LNCaP clone FGC (cell line): ENCODE data around the gene VGLL3.

ENCODE experiments used
- DNase-seq: peaks from one replicate; pipeline ENCODE4 v3.0.0-alpha.2; 2011; ENCODE audit warnings: low read depth
- H3K4me3 ChIP-seq: 2 replicates; pipeline ENCODE4 v1.5.1; 2011; ENCODE audit warnings: mild to moderate bottlenecking, low read depth, low read length, control low read depth
- CTCF ChIP-seq: IDR thresholded peaks from 2 replicates; pipeline ENCODE4 v1.5.1; 2012; ENCODE audit warnings: mild to moderate bottlenecking; ENCODE audit not compliant: control insufficient read depth, insufficient read depth; ENCODE audit errors: extremely low read depth

VGLL3 gene

GRCh38 chr3:86914670-86915069, 76.3 kb downstream of the VGLL3 start:
- TF ChIP-seq CTCF: no peak
- no peak for DNase-seq
- no peak overlapping the region for H3K4me3 ChIP-seq

- no peak for DNase-seq
- no peak overlapping the region for H3K4me3 ChIP-seq
- no peak for TF ChIP-seq CTCF
Measured at GRCh38 chr3:86913160-86913559, 77.8 kb downstream of the VGLL3 start.

- no peak for TF ChIP-seq CTCF
- H3K4me3 ChIP-seq: no peak overlapping the region
- no peak for DNase-seq
Measured at GRCh38 chr3:86895202-86895601, 95.7 kb downstream of the VGLL3 start.

GRCh38 chr3:86890741-86891396, 100.1 kb downstream of the VGLL3 start:
- no peak overlapping the region for H3K4me3 ChIP-seq
- no peak for TF ChIP-seq CTCF

More at GRCh38 chr3:86890741-86891396, 100.1 kb downstream of the VGLL3 start:
- DNase-seq: no peak
